Kidney (tissue), 14 donors: ENCODE measurements around the gene MLLT6. TPM values are rescaled to one million over a fixed set of nuclear protein-coding genes. Genes with fewer than 3 reads are reported as not detected.

Experiments used
- DNase-seq, 5 donors: peaks; one replicate each; pipeline ENCODE4 v3.0.0-alpha.2; 2013 to 2020
- FAIRE-seq: peaks from 2 replicates; lab custom pipeline; 2012; peaks lifted over from hg19 to GRCh38; lab: Jason Lieb, UNC
- H3K27ac ChIP-seq, 2 donors: one replicate each; pipeline ENCODE4 v1.7.0; 2013; ENCODE audit warnings: low read depth in 2 of 2, low read length in 2 of 2, inconsistent platforms in 1 of 2
- H3K27me3 ChIP-seq: one replicate; pipeline ENCODE4 v1.7.1; 2013; ENCODE audit warnings: low read length, inconsistent platforms; ENCODE audit not compliant: control insufficient read depth, insufficient read depth
- H3K36me3 ChIP-seq, 3 donors: one replicate each; pipeline versions ENCODE4 v1.7.0 to v1.7.1; 2013; ENCODE audit warnings: low read length in 3 of 3, control low read depth in 1 of 3, inconsistent platforms in 1 of 3; ENCODE audit not compliant: insufficient read depth in 3 of 3, control insufficient read depth in 2 of 3
- H3K4me1 ChIP-seq, 3 donors: one replicate each; pipeline versions ENCODE4 v1.7.0 to v1.7.1; 2013; ENCODE audit warnings: low read length in 3 of 3, inconsistent platforms in 1 of 3, low read depth in 1 of 3; ENCODE audit not compliant: control insufficient read depth in 2 of 3, insufficient read depth in 2 of 3
- H3K4me3 ChIP-seq, 3 donors: one replicate each; pipeline versions ENCODE4 v1.7.0 to v1.8.1; 2013; ENCODE audit warnings: low read length in 3 of 3, control low read depth in 1 of 3, inconsistent platforms in 1 of 3
- H3K9ac ChIP-seq, 3 donors: one replicate each; pipeline versions ENCODE4 v1.7.0 to v1.7.1; 2013; ENCODE audit warnings: low read length in 3 of 3, control low read depth in 1 of 3, inconsistent platforms in 1 of 3
- H3K9me3 ChIP-seq, 3 donors: one replicate each; pipeline versions ENCODE4 v1.7.0 to v1.7.1; 2013; ENCODE audit warnings: low read length in 3 of 3, control low read depth in 1 of 3, inconsistent platforms in 1 of 3; ENCODE audit not compliant: control insufficient read depth in 2 of 3, insufficient read depth in 1 of 3
- CTCF ChIP-seq: IDR thresholded peaks from 3 replicates; pipeline ENCODE4 v1.5.1; 2012; ENCODE audit warnings: mild to moderate bottlenecking, moderate library complexity, borderline replicate concordance; ENCODE audit not compliant: insufficient read depth; ENCODE audit errors: extremely low read depth
- intact Hi-C: fragments of 100-400 bp; cut with DNase I; formaldehyde crosslinking; loops from one replicate; pipeline ENCODE4 v1.11.1; 2022
- polyA plus RNA-seq: library from polyadenylated mRNA; stranded (reverse); fragments of 350-450 nt; fragmentation: Illumina TruSeq; extraction: RNeasy Lipid Tissue Mini Kit (QIAGEN cat#74804); gene quantifications from one replicate; pipeline ENCODE4 v1.2.3, GENCODE V29; 2014; ENCODE audit warnings: low read depth, low replicate concordance; ENCODE audit not compliant: insufficient read depth
- total RNA-seq: library from RNA; stranded (reverse); fragmentation: NEBNext Ultra II Directional; extraction: Animal tissue kit (Norgen Biotek cat#: 25700); gene quantifications from one replicate; pipeline ENCODE4 v1.2.1, GENCODE V29; 2021
- donor health status: control.
- donor health status: control.
- donor health status: control.
- donor health status: control.
- donor health status: control.
- donor health status: DM: yes; HTN: yes; CAD: no.
- donor health status: Normal renal cell carcinoma (clear cell type).

Gene MLLT6
- total and polyA plus RNA-seq, 2 donors from 2014 or later, result 34.3 to 199 TPM

- FAIRE-seq (no peak), DNase-seq (no peak)
- Histone ChIP-seq H3K4me3 (no peak overlapping the region), H3K27me3 (no peaks in the 10 kb centered on the region), H3K9me3 (no peaks in the 10 kb centered on the region), H3K36me3 (no peaks in the 10 kb centered on the region), H3K27ac (no peak overlapping the region), H3K4me1 (no peaks in the 10 kb centered on the region), H3K9ac (no peak overlapping the region)
- TF ChIP-seq CTCF, result no peak
- intact Hi-C loops, result no loop called here
These were observed 47.0 kb upstream of the MLLT6 start for GRCh38 chr17:38657824-38658740.

- Histone ChIP-seq H3K9me3 (no peaks in the 10 kb centered on the region), H3K4me3 (no peak overlapping the region), H3K27me3 (no peaks in the 10 kb centered on the region), H3K4me1 (no peaks in the 10 kb centered on the region), H3K36me3 (no peaks in the 10 kb centered on the region), H3K27ac (no peak overlapping the region), H3K9ac (no peak overlapping the region)
- DNase-seq (no peak), FAIRE-seq (no peak)
- intact Hi-C loops, result no loop called here
- TF ChIP-seq CTCF, result no peak
These were observed 46.2 kb upstream of the MLLT6 start for GRCh38 chr17:38658741-38659345.

- H3K4me1 ChIP-seq, result no peaks in the 10 kb centered on the region
- H3K27ac ChIP-seq, result no peak overlapping the region
- H3K9ac ChIP-seq, result no peak overlapping the region
- no peak for DNase-seq
- no peak for FAIRE-seq
- no peak for TF ChIP-seq CTCF
- H3K36me3 ChIP-seq, result no peaks in the 10 kb centered on the region
- H3K27me3 ChIP-seq, result no peaks in the 10 kb centered on the region
- H3K9me3 ChIP-seq, result no peaks in the 10 kb centered on the region
- intact Hi-C loops, result no loop called here
- no peak overlapping the region for H3K4me3 ChIP-seq
These were observed 45.7 kb upstream of the MLLT6 start for GRCh38 chr17:38659415-38659814.
